ENCODE results near the gene PCNX1. TPM values are rescaled to one million over a fixed set of nuclear protein-coding genes. Genes with fewer than 3 reads are reported as not detected.

Gene PCNX1
- total RNA-seq, 4 donors from 2014 or later: 41.8 to 83.1 (median 50.5) TPM

DNA sequence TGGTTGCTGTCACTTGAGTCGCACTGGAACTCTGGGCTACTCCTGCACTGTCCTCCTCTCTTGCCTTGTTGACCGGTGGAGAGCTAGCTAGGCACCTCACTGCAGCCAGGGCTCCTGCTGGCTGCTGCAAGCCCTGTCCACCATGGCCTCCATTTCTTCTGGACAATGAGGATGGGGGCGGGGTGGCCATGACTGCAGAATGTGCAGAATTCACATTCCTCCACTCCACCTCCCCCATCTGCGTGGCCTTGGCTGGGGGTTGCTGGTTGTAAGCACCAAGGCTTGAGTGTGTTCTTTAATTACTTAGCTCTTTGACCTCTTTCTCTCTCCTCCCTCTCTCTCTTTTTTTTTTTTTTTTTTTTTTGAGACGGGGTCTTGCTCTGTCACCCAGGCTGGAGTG is 248.5 kb downstream of the PCNX1 start:
- no peak overlapping the region for H3K27ac ChIP-seq
- 63 to 66% methylated on average over 5 of the region's 5 CpGs for WGBS, 2 donors

DNA sequence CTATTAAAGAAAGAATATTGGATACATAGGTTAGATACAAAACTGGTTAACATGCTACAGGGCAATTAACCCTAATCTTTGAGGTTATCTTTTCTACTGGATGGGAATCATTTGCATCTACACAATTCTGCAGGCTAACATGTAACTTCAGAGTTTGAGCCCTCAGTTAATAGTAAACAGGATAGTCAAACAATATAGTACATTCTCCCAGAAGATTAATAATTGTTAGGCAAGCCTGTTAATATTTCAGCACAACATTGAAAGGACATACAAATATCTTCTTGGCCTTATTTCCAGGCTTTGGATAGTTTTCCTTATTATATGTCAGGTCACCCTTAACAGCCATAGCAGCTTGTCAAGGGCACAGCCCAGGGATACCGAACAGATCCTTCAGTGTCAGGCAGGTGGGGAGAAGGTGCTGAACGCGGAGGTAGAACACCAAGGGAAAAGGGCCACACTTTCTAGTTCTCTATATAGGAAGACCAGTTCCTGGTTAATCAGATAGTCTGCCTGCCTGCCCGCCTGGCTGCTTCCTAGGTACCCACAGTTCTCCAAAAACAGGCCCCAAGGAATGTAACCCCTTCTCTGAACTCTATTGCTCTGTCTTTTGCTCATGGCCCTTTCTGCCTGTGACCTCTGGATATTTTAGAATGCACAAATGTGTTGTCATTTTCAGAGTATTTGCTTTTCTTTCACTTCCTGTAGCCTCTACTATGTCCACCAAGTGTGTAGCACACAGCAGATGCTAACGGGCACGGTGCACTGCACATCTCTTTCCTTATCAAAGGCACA is 256.0 kb downstream of the PCNX1 start:
- H3K27me3 ChIP-seq: no peaks in the 10 kb centered on the region
- no peak overlapping the region for H3K27ac ChIP-seq
- no peak overlapping the region for H3K4me3 ChIP-seq
- DNase-seq (ENCODE audit: low spot score in 2 of 2): no peak
- H3K9me3 ChIP-seq: peaks cover 0 to 5% (median 0%) of the 10 kb centered on the region in 4 donors
- TF ChIP-seq EP300 (IDR thresholded peaks at IDR 0.05) (no peak), POLR2A (IDR thresholded peaks at IDR 0.05) (no peak)
- TF ChIP-seq, protein P1, sequence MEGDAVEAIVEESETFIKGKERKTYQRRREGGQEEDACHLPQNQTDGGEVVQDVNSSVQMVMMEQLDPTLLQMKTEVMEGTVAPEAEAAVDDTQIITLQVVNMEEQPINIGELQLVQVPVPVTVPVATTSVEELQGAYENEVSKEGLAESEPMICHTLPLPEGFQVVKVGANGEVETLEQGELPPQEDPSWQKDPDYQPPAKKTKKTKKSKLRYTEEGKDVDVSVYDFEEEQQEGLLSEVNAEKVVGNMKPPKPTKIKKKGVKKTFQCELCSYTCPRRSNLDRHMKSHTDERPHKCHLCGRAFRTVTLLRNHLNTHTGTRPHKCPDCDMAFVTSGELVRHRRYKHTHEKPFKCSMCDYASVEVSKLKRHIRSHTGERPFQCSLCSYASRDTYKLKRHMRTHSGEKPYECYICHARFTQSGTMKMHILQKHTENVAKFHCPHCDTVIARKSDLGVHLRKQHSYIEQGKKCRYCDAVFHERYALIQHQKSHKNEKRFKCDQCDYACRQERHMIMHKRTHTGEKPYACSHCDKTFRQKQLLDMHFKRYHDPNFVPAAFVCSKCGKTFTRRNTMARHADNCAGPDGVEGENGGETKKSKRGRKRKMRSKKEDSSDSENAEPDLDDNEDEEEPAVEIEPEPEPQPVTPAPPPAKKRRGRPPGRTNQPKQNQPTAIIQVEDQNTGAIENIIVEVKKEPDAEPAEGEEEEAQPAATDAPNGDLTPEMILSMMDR (IDR thresholded peaks at IDR 0.05): no peak
- H3K4me1 ChIP-seq: peaks cover 0 to 19% (median 3%) of the 10 kb centered on the region in 4 donors
- WGBS, 2 donors: 79 to 80% methylated on average over 6 of the region's 6 CpGs
- H3K36me3 ChIP-seq: no peaks in the 10 kb centered on the region

More for the DNA sequence above, 248.5 kb downstream of the PCNX1 start:
- Histone ChIP-seq H3K36me3 (no peaks in the 10 kb centered on the region), H3K4me1 (no peaks in the 10 kb centered on the region), H3K9me3 (peaks cover 0 to 10% (median under 1%) of the 10 kb centered on the region in 4 donors), H3K27me3 (no peaks in the 10 kb centered on the region), H3K4me3 (no peak overlapping the region)
- TF ChIP-seq, protein P1 (IDR thresholded peaks at IDR 0.05): no peak
- no peak for TF ChIP-seq EP300 (IDR thresholded peaks at IDR 0.05)
- TF ChIP-seq POLR2A (IDR thresholded peaks at IDR 0.05): no peak
- DNase-seq (ENCODE audit: low spot score in 2 of 2): no peak

DNA sequence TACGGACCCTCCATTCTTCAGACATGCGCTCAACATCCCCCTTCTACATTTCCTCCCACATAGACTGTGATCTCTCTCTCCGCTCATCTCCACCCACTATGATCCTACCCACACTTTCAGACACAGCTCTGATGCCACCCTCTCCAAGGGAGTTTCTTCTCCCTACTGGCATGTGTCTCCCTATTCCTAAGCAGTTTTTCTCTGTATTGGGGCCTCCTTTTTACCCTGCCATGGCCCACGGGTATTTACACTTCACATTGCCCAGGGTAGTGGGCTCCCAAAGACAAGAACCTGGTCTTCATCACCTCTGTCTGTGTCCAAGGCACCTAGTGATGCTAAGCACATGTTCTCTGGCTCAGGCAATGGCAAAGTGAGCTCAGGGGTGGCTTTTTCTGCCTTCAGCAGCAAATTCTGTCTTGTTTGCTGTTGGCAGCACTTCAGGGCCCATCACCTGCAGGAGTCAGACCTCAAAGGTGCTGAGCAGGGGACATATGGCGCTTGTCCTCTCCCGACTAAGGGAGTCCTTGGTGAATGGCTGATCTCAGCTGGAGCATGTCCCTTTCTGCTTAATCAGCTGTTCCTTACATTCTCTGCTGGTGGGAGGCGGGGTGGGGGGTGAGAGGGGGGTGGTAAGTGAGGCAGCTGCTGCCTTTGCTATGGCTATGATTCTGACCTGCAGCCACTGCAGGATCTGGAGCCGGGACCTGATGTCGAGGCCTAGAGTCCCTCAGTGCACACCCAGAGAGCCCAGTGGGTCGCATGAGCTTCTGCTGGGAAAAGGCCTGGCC is 256.8 kb downstream of the PCNX1 start:
- peak overlapping the region in 1 of 4 donors; percentile 31 for H3K27ac ChIP-seq
- H3K36me3 ChIP-seq: no peaks in the 10 kb centered on the region
- no peak for DNase-seq (ENCODE audit: low spot score in 2 of 2)
- TF ChIP-seq, protein P1 (IDR thresholded peaks at IDR 0.05): no peak
- TF ChIP-seq POLR2A (IDR thresholded peaks at IDR 0.05) (no peak), EP300 (IDR thresholded peaks at IDR 0.05) (no peak)
- peaks cover 0 to 19% (median 3%) of the 10 kb centered on the region in 4 donors for H3K4me1 ChIP-seq
- peaks cover 0 to 5% (median 0%) of the 10 kb centered on the region in 4 donors for H3K9me3 ChIP-seq
- WGBS, 2 donors: 69 to 75% methylated on average over 9 to 10 of the region's 10 CpGs
- H3K27me3 ChIP-seq: no peaks in the 10 kb centered on the region
- no peak overlapping the region for H3K4me3 ChIP-seq

Small RNA genes within 50 kb of the gene (small RNA-seq; reads per million reads assigned to genes)
- gene AC005230.1 (not detected), gene GTF3AP2 (not detected)

Other genes with a start within 250 kb of the PCNX1 start
- 1 to 10 TPM in 1 of 4 donors, under 1 TPM in 3; 0.20 to 1.5 (median 0.59) TPM for gene MAP3K9, start 97.9 kb upstream of the PCNX1 start, total RNA-seq

Measured in tibial nerve (tissue), 4 donors.